Ovary (tissue), 9 donors: Measurements from ENCODE around the gene RCL1. TPM values are rescaled to one million over a fixed set of nuclear protein-coding genes. Genes with fewer than 3 reads are reported as not detected.

ENCODE experiments used
- DNase-seq, 5 donors: peaks; one replicate each; pipeline ENCODE4 v3.0.0-alpha.2; 2019 to 2020
- H3K27ac ChIP-seq, 2 donors: fragments of 200-600 bp; one replicate each; pipeline versions ENCODE4 v1.5.1 to v1.8.0; 2019 to 2022
- H3K27me3 ChIP-seq: fragments of 200-600 bp; one replicate; pipeline ENCODE4 v1.8.0; 2022
- H3K36me3 ChIP-seq: fragments of 200-600 bp; sonication (generic); one replicate; pipeline ENCODE4 v1.5.1; 2019
- H3K4me1 ChIP-seq: one replicate; pipeline ENCODE4 v1.8.1; 2013; ENCODE audit warnings: mild to moderate bottlenecking, moderate library complexity; ENCODE audit not compliant: insufficient read depth
- H3K4me3 ChIP-seq: fragments of 200-600 bp; sonication (generic); one replicate; pipeline ENCODE4 v1.5.1; 2017
- H3K9me3 ChIP-seq, 2 donors: fragments of 200-600 bp in 1 of 2; sonication (generic) in 1 of 2; one replicate each; pipeline versions ENCODE4 v1.5.1 to v1.8.1; 2013 to 2019; ENCODE audit warnings: mild to moderate bottlenecking in 1 of 2, moderate library complexity in 1 of 2
- CTCF ChIP-seq, 3 donors: fragments of 450-650 bp in 2 of 3; fragments of 200-600 bp in 1 of 3; IDR thresholded peaks; one replicate each; pipeline versions ENCODE4 v1.5.1 to v1.8.0; 2016 to 2022; ENCODE audit warnings: antibody characterized with exemption in 3 of 3, mild to moderate bottlenecking in 1 of 3
- EP300 ChIP-seq: sonication (generic); formaldehyde crosslinking; IDR thresholded peaks from one replicate; pipeline ENCODE4 v1.6.1; 2017; ENCODE audit warnings: antibody characterized with exemption
- POLR2A ChIP-seq: fragments of 450-650 bp; IDR thresholded peaks from one replicate; pipeline ENCODE4 v1.6.1; 2017; ENCODE audit warnings: antibody characterized with exemption, mild to moderate bottlenecking, moderate library complexity
- WGBS, 3 donors: extraction: QIAGEN DNeasy Blood & Tissue Kit in 1 of 3; methylation state at CpG; one replicate each; pipeline versions ENCODE4 v1.1.5 to v1.1.7; 2013 to 2017; 5-methylcytosine and 5-hydroxymethylcytosine counted together
- intact Hi-C, 4 donors: fragments of 100-400 bp; cut with DNase I; formaldehyde crosslinking; loops; one replicate each; pipeline versions ENCODE4 v1.11.0 to v1.15.1; 2022 to 2023
- microRNA-seq, 3 donors: library from miRNA; unstranded; fragments of <30 nt; microRNA quantifications; one replicate each; pipeline versions ENCODE4 to v1.2.0, GENCODE V29; 2019 to 2020
- polyA plus RNA-seq, 2 donors: library from polyadenylated mRNA; stranded (reverse); fragments of 200-250 nt in 1 of 2; fragments of 350-450 nt in 1 of 2; fragmentation: Illumina TruSeq in 1 of 2; extraction: RNeasy Lipid Tissue Mini Kit (QIAGEN cat#74804) in 1 of 2; gene quantifications; one replicate each; pipeline ENCODE4 v1.2.3, GENCODE V29; 2013 to 2014
- small RNA-seq: library from RNA; depleted of rRNA; stranded (forward); fragments of <200 nt; gene quantifications from one replicate; pipeline ENCODE3, GENCODE V24; 2016
- total RNA-seq, 7 donors: library from RNA; depleted of rRNA in 2 of 7; stranded (reverse); fragments of >200 nt in 2 of 7; fragmentation: NEBNext Ultra II Directional in 3 of 7; extraction: Animal tissue kit (Norgen Biotek cat#: 25700) in 3 of 7; gene quantifications; one replicate each; pipeline versions ENCODE4 v1.1.0 to v1.2.4, GENCODE V29; 2016 to 2023
- donor health status: DM: no; HTN: no; CAD: no; lungs with moderate emphysema.
- donor health status: DM: no; HTN: no; CAD: no.
- donor health status: Bipolar disorder and iron deficiency.
- donor health status: DM: yes; HTN: yes; CAD: no.
- donor health status: DM: no; HTN: no; CAD: no.
- donor health status: DM: yes; HTN: yes; CAD: no.

RCL1 gene
- total and polyA plus RNA-seq, 9 donors, result 19.9 to 68.6 (median 30.0) TPM

GRCh38 chr9:4905135-4905490 lies 112.4 kb downstream of the RCL1 start:
- Histone ChIP-seq H3K36me3 (no peaks in the 10 kb centered on the region), H3K4me1 (no peaks in the 10 kb centered on the region), H3K27ac (no peak overlapping the region), H3K4me3 (no peak overlapping the region), H3K27me3 (no peaks in the 10 kb centered on the region), H3K9me3 (no peaks in the 10 kb centered on the region)
- TF ChIP-seq CTCF (IDR thresholded peaks at IDR 0.05) (no peak), POLR2A (no peak), EP300 (no peak)
- WGBS, 3 donors, result 77 to 94% (median 80%) methylated on average over 2 of the region's 2 CpGs
- DNase-seq, result no peak
- intact Hi-C loops, result no loop called here

Small RNA genes lying within 50 kb of the gene (microRNA-seq; reads per million reads assigned to microRNA genes)
- gene MIR101-2, result 186 to 897 (median 552) reads per million in 3 donors

Small RNA genes lying within 50 kb of the gene (small RNA-seq; reads per million reads assigned to genes)
- gene AL158147.1 (not detected), gene MIR101-2 (not detected)

Other genes starting within 250 kb of the RCL1 start
- 1 to 10 TPM; 4.6 to 10.0 (median 5.2) TPM for gene PLPP6, start 130.7 kb upstream of the RCL1 start, total RNA-seq
- 1 to 10 TPM; 5.3 to 8.3 TPM for gene PLPP6, start 130.7 kb upstream of the RCL1 start, polyA plus RNA-seq
- 10 to 100 TPM in 1 of 7 donors, 1 to 10 TPM in 6; 1.5 to 25.0 (median 2.5) TPM for gene SPATA6L, start 126.5 kb upstream of the RCL1 start, total RNA-seq
- gene SPATA6L, start 126.5 kb upstream of the RCL1 start, polyA plus RNA-seq, result 1 to 10 TPM in 1 of 2 donors, under 1 TPM in 1; 0.69 to 1.4 TPM
- gene CDC37L1, start 113.4 kb upstream of the RCL1 start, total RNA-seq, result 10 to 100 TPM; 19.6 to 24.2 (median 21.8) TPM
- gene CDC37L1, start 113.4 kb upstream of the RCL1 start, polyA plus RNA-seq, result 10 to 100 TPM; 14.6 to 15.8 TPM
- gene AK3, start 51.7 kb upstream of the RCL1 start, total RNA-seq, result 10 to 100 TPM; 54.8 to 69.4 (median 59.5) TPM
- gene AK3, start 51.7 kb upstream of the RCL1 start, polyA plus RNA-seq, result 10 to 100 TPM; 49.8 to 88.7 TPM
- gene JAK2, start 192.3 kb downstream of the RCL1 start, total RNA-seq, result 10 to 100 TPM; 14.4 to 31.4 (median 19.8) TPM
- 10 to 100 TPM in 1 of 2 donors, 1 to 10 TPM in 1; 8.6 to 15.9 TPM for gene JAK2, start 192.3 kb downstream of the RCL1 start, polyA plus RNA-seq